Naive thymus-derived CD4-positive, alpha-beta T cell (primary cell): ENCODE results near the gene MT3. TPM values are rescaled to one million over a fixed set of nuclear protein-coding genes. Genes with fewer than 3 reads are reported as not detected.
A peak's percentile ranks its signal among the peaks of the same experiment; 100 is the strongest.

Source experiments
- ATAC-seq: fragments of 150-1000 bp; cut with Tn5 transposase; 2 replicates; pipeline ENCODE4 v1.10.0; 2021; ENCODE audit warnings: mild to moderate bottlenecking, moderate library complexity
- CTCF ChIA-PET: fragments of 350-600 bp; sonication (Branson Sonifier 250); formaldehyde crosslinking; loops from one replicate; lab custom pipeline; 2021; ENCODE audit warnings: antibody characterized with exemption; lab: Charles Lee
- POLR2A ChIA-PET: fragments of 350-600 bp; sonication (Branson Sonifier 250); formaldehyde crosslinking; loops from one replicate; lab custom pipeline; 2021; ENCODE audit warnings: antibody characterized with exemption, inconsistent platforms; lab: Charles Lee
- DNase-seq, 9 donors: peaks; one replicate each; pipeline versions ENCODE4 v3.0.0 to v3.0.0-alpha.2; 2020 to 2022; ENCODE audit warnings: mixed read lengths in 1 of 9
- H3K27ac ChIP-seq: one replicate; pipeline ENCODE4 v1.7.0; 2013; ENCODE audit warnings: mild to moderate bottlenecking, low read depth, low read length, moderate library complexity
- H3K27me3 ChIP-seq, 2 donors: one replicate each; pipeline ENCODE4 v1.7.0; 2013; ENCODE audit warnings: low read length in 2 of 2, mild to moderate bottlenecking in 2 of 2, moderate library complexity in 2 of 2; ENCODE audit not compliant: control insufficient read depth in 2 of 2, insufficient read depth in 2 of 2
- H3K36me3 ChIP-seq, 3 experiments: 1 replicate in 2 of 3; 2 replicates in 1 of 3; pipeline ENCODE4 v1.7.0; 2013; ENCODE audit warnings: low read length in 3 of 3, mild to moderate bottlenecking in 3 of 3, moderate library complexity in 1 of 3; ENCODE audit not compliant: insufficient read depth in 3 of 3, control insufficient read depth in 2 of 3
- H3K4me1 ChIP-seq, 2 donors: one replicate each; pipeline ENCODE4 v1.7.0; 2013; ENCODE audit warnings: low read length in 2 of 2, mild to moderate bottlenecking in 2 of 2, moderate library complexity in 1 of 2; ENCODE audit not compliant: control insufficient read depth in 2 of 2, insufficient read depth in 2 of 2
- H3K4me3 ChIP-seq: 2 replicates; pipeline ENCODE4 v1.7.0; 2013; ENCODE audit warnings: mild to moderate bottlenecking, low read length
- H3K9me3 ChIP-seq, 3 experiments: 1 replicate in 2 of 3; 2 replicates in 1 of 3; pipeline ENCODE4 v1.7.0; 2013; ENCODE audit warnings: low read length in 3 of 3; ENCODE audit not compliant: control insufficient read depth in 2 of 3
- H3K27ac Mint-ChIP-seq, 9 donors: one replicate each; pipeline ENCODE4 v1.8.0; 2020 to 2022; ENCODE audit warnings: mixed read lengths in 9 of 9, mild to moderate bottlenecking in 8 of 9, moderate library complexity in 5 of 9, inconsistent platforms in 2 of 9
- H3K27me3 Mint-ChIP-seq, 5 donors: one replicate each; pipeline ENCODE4 v1.8.0; 2021 to 2022; ENCODE audit warnings: mixed read lengths in 5 of 5, mild to moderate bottlenecking in 1 of 5
- H3K36me3 Mint-ChIP-seq, 5 donors: one replicate each; pipeline ENCODE4 v1.8.0; 2020 to 2022; ENCODE audit warnings: mixed read lengths in 5 of 5, mild to moderate bottlenecking in 3 of 5, inconsistent platforms in 1 of 5
- H3K4me1 Mint-ChIP-seq, 7 donors: one replicate each; pipeline ENCODE4 v1.8.0; 2020 to 2022; ENCODE audit warnings: mixed read lengths in 7 of 7, mild to moderate bottlenecking in 3 of 7, inconsistent platforms in 1 of 7
- H3K4me3 Mint-ChIP-seq, 10 donors: one replicate each; pipeline ENCODE4 v1.8.0; 2020 to 2022; ENCODE audit warnings: mild to moderate bottlenecking in 10 of 10, mixed read lengths in 10 of 10, moderate library complexity in 6 of 10, inconsistent platforms in 2 of 10
- H3K9me3 Mint-ChIP-seq, 11 donors: one replicate each; pipeline ENCODE4 v1.8.0; 2020 to 2022; ENCODE audit warnings: mixed read lengths in 11 of 11, mild to moderate bottlenecking in 4 of 11, inconsistent platforms in 1 of 11, moderate library complexity in 1 of 11
- intact Hi-C, 2 donors: fragments of 100-400 bp; cut with micrococcal nuclease; formaldehyde crosslinking; loops; one replicate each; pipeline ENCODE4 v1.15.1; 2023
- polyA plus RNA-seq, 2 donors: library from polyadenylated mRNA; unstranded; fragments of 300-500 nt; fragmentation: Illumina TruSeq; gene quantifications; one replicate each; pipeline ENCODE4 v1.2.3, GENCODE V29; 2021
- total RNA-seq, 6 experiments: library from RNA in 5 of 6; stranded (reverse) in 5 of 6; gene quantifications; 1 replicate in 5 of 6; 2 replicates in 1 of 6; pipeline ENCODE4 v1.2.3 and lab custom pipeline; 2021 to 2026

MT3 gene
- total RNA-seq, result 1 to 10 TPM in 2 of 5 experiments, under 1 TPM in 1, not detected in 2; 0.76 to 4.0 (median 1.5) TPM
- polyA plus RNA-seq, result 1 to 10 TPM; 3.8 to 4.5 TPM
- total RNA-seq (lab: John Stamatoyannopoulos, UW), result not detected

- peaks cover 6 to 15% (median 11%) of the 10 kb centered on the region in 7 donors for H3K4me1 Mint-ChIP-seq
Measured at GRCh38 chr16:56589141-56590039, at the start of gene MT3. Gene MT3, plus strand, starts transcription at chr16:56589528. Its CDS starts 63 bp downstream, at chr16:56589591.

GRCh38 chr16:56539656-56540055, 49.7 kb upstream of the MT3 start:
- Histone ChIP-seq H3K27me3 (peaks cover 0 to 7% of the 10 kb centered on the region in 2 donors), H3K9me3 (no peaks in the 10 kb centered on the region), H3K4me1 (no peaks in the 10 kb centered on the region), H3K27ac (no peak overlapping the region), H3K36me3 (no peaks in the 10 kb centered on the region), H3K4me3 (no peak overlapping the region)
- Mint-ChIP-seq H3K4me3 (no peak overlapping the region), H3K36me3 (peaks cover 0 to 5% (median 0%) of the 10 kb centered on the region in 5 donors), H3K27ac (no peak overlapping the region), H3K27me3 (peaks cover 5 to 42% (median 17%) of the 10 kb centered on the region in 5 donors), H3K4me1 (peaks cover 0 to 2% (median 0%) of the 10 kb centered on the region in 7 donors), H3K9me3 (peaks cover 0 to 8% (median 0%) of the 10 kb centered on the region in 11 donors)
- intact Hi-C loops, result no loop called here
- CTCF ChIA-PET, result no interaction called here
- ATAC-seq, result no peak
- POLR2A ChIA-PET, result no interaction called here
- no peak for DNase-seq

More at GRCh38 chr16:56589141-56590039, at the start of gene MT3:
- Histone ChIP-seq H3K9me3 (no peaks in the 10 kb centered on the region), H3K27me3 (no peaks in the 10 kb centered on the region), H3K36me3 (no peaks in the 10 kb centered on the region), H3K27ac (no peak within 1 kb of the TSS), H3K4me3 (peak within 1 kb of the TSS; percentile 61), H3K4me1 (peaks cover 4 to 6% of the 10 kb centered on the region in 2 donors)
- Mint-ChIP-seq H3K36me3 (no peaks in the 10 kb centered on the region), H3K4me3 (peak within 1 kb of the TSS; percentile 77 to 90 (median 86)), H3K27ac (peak within 1 kb of the TSS in 3 of 9 donors; percentile 13 to 87 (median 38)), H3K9me3 (no peaks in the 10 kb centered on the region), H3K27me3 (peaks cover 9 to 47% (median 18%) of the 10 kb centered on the region in 5 donors)
- POLR2A ChIA-PET, result no interaction called here
- CTCF ChIA-PET, result no interaction called here
- DNase-seq (peak in 8 of 9 donors; percentile 21 to 54 (median 42)), ATAC-seq (peak; percentile 77)
- intact Hi-C loops, result loop anchor here in 1 of 2 donors (2.0 kb wide), 1 partner anchor 19 kb away; the partner anchor contains the start of gene MT2A

- intact Hi-C loops, result no loop called here
- H3K27me3 ChIP-seq, result peaks cover 0 to under 1% of the 10 kb centered on the region in 2 donors
- H3K9me3 Mint-ChIP-seq, result peaks cover 0 to 8% (median 0%) of the 10 kb centered on the region in 11 donors
- CTCF ChIA-PET, result no interaction called here
- no peak overlapping the region for H3K4me3 Mint-ChIP-seq
- H3K9me3 ChIP-seq, result no peaks in the 10 kb centered on the region
- no peaks in the 10 kb centered on the region for H3K36me3 ChIP-seq
- H3K36me3 Mint-ChIP-seq, result peaks cover 0 to 5% (median 0%) of the 10 kb centered on the region in 5 donors
- H3K27me3 Mint-ChIP-seq, result peaks cover 5 to 41% (median 9%) of the 10 kb centered on the region in 5 donors
- H3K4me1 Mint-ChIP-seq, result peaks cover 0 to 4% (median 2%) of the 10 kb centered on the region in 7 donors
- no peak for ATAC-seq
- H3K4me1 ChIP-seq, result peaks cover under 1 to 1% of the 10 kb centered on the region in 2 donors
- no peak overlapping the region for H3K4me3 ChIP-seq
- H3K27ac Mint-ChIP-seq, result no peak overlapping the region
- no peak overlapping the region for H3K27ac ChIP-seq
- DNase-seq, result no peak
- POLR2A ChIA-PET, result no interaction called here
Measured at GRCh38 chr16:56542039-56542438, 47.3 kb upstream of the MT3 start.

DNA sequence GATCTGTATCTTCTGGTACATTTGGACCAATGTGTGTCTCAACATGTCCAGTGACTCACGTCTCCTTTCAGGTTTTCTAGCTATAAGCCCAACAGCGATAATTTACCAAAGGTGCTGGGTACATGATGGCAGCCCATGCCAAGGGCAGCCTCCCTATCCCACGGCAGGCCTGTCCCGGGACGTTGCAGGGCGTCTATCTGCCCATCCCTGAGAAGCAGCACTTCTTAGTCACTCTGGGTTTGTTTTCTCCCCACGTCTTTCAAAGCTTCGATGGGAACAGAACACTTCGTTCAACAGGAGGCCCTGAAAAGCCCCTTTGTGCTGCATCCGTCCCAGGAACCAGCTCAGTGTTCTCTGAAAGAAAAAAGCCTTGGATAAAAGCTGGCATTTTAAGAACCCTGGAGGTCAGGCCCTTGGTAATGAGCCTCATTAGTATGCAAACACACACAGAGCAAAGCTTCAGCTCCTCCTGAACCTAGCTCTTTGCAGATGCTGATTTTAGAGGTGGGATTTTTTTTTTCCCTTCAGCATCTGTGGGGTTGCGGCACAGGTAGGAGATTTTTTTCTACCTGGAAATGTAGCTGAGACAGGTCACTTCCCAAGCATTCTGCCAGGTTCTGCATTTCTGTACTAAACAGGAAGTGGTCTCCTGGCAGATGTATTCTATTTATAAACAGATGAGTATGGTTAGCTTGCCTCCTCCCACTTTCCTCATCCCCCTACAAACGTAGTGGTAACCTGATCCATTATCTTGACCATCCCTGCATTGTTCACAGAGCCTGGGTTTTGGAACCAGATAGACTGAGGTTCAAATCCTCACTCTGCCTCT, 42.0 kb upstream of the MT3 start:
- ChIA-PET CTCF (interaction anchor here (0.7 to 1.2 kb wide), 2 partner anchors 17 to 155 kb away, joined by 3 read pairs; no protein-coding TSS in a partner anchor), POLR2A (interaction anchor here (0.7 to 1.3 kb wide), 5 partner anchors 14 to 182 kb away, joined by 3 to 5 read pairs (median 4); no protein-coding TSS in a partner anchor)
- H3K27me3 Mint-ChIP-seq, result peaks cover 2 to 27% (median 4%) of the 10 kb centered on the region in 5 donors
- Histone ChIP-seq H3K27me3 (no peaks in the 10 kb centered on the region), H3K4me1 (peaks cover 12 to 14% of the 10 kb centered on the region in 2 donors), H3K4me3 (no peak overlapping the region), H3K9me3 (no peaks in the 10 kb centered on the region), H3K27ac (no peak overlapping the region), H3K36me3 (no peaks in the 10 kb centered on the region)
- peak overlapping the region in 4 of 10 donors; percentile 1 to 68 (median 44) for H3K4me3 Mint-ChIP-seq
- H3K36me3 Mint-ChIP-seq, result no peaks in the 10 kb centered on the region
- ATAC-seq (no peak), DNase-seq (no peak)
- H3K9me3 Mint-ChIP-seq, result no peaks in the 10 kb centered on the region
- intact Hi-C loops, result loop anchor here in 1 of 2 donors (5.0 kb wide), 1 partner anchor 35 kb away; no protein-coding TSS in a partner anchor
- peaks cover 7 to 17% (median 16%) of the 10 kb centered on the region in 7 donors for H3K4me1 Mint-ChIP-seq
- H3K27ac Mint-ChIP-seq, result peak overlapping the region in 6 of 9 donors; percentile 3 to 72 (median 40)

- peaks cover 12 to 14% of the 10 kb centered on the region in 2 donors for H3K4me1 ChIP-seq
- H3K27ac Mint-ChIP-seq, result peak overlapping the region in 7 of 9 donors; percentile 3 to 72 (median 38)
- intact Hi-C loops, result loop anchor here in 1 of 2 donors (5.0 kb wide), 1 partner anchor 36 kb away; no protein-coding TSS in a partner anchor
- no peaks in the 10 kb centered on the region for H3K36me3 Mint-ChIP-seq
- peak overlapping the region in 4 of 10 donors; percentile 1 to 68 (median 44) for H3K4me3 Mint-ChIP-seq
- CTCF ChIA-PET, result no interaction called here
- H3K9me3 Mint-ChIP-seq, result no peaks in the 10 kb centered on the region
- ATAC-seq, result no peak
- POLR2A ChIA-PET, result interaction anchor here (1.2 to 1.3 kb wide), 2 partner anchors 14 to 29 kb away, joined by 3 to 5 read pairs; no protein-coding TSS in a partner anchor
- H3K9me3 ChIP-seq, result no peaks in the 10 kb centered on the region
- H3K27ac ChIP-seq, result no peak overlapping the region
- H3K36me3 ChIP-seq, result no peaks in the 10 kb centered on the region
- H3K4me3 ChIP-seq, result no peak overlapping the region
- peaks cover 0 to 26% (median 4%) of the 10 kb centered on the region in 5 donors for H3K27me3 Mint-ChIP-seq
- peaks cover 7 to 17% (median 16%) of the 10 kb centered on the region in 7 donors for H3K4me1 Mint-ChIP-seq
- no peaks in the 10 kb centered on the region for H3K27me3 ChIP-seq
- DNase-seq, result no peak
Measured at GRCh38 chr16:56547949-56548567, 41.3 kb upstream of the MT3 start.
